Nephron progenitor cell (in vitro differentiated cells): Measurements from ENCODE around the gene HOXC6.

Source experiments
- DNase-seq: peaks from one replicate; pipeline ENCODE4 v3.0.0; 2021
- H3K27ac Mint-ChIP-seq: 2 replicates; pipeline ENCODE4 v1.8.0; 2021; ENCODE audit warnings: mild to moderate bottlenecking, moderate library complexity, mixed read lengths
- H3K27me3 Mint-ChIP-seq: 2 replicates; pipeline ENCODE4 v1.8.0; 2021; ENCODE audit warnings: mild to moderate bottlenecking, low read depth, mixed read lengths; ENCODE audit not compliant: poor library complexity
- H3K36me3 Mint-ChIP-seq: 2 replicates; pipeline ENCODE4 v1.8.0; 2021; ENCODE audit warnings: low read depth, mixed read lengths
- H3K4me1 Mint-ChIP-seq: 2 replicates; pipeline ENCODE4 v1.8.0; 2021; ENCODE audit warnings: mixed read lengths
- H3K4me3 Mint-ChIP-seq: 2 replicates; pipeline ENCODE4 v1.8.0; 2021; ENCODE audit warnings: mild to moderate bottlenecking, moderate library complexity, mixed read lengths
- H3K9me3 Mint-ChIP-seq: 2 replicates; pipeline ENCODE4 v1.8.0; 2021; ENCODE audit warnings: mild to moderate bottlenecking, moderate library complexity, mixed read lengths
- CTCF ChIP-seq: fragments of 200-600 bp; sonication (generic); IDR thresholded peaks from 2 replicates; pipeline ENCODE4 v1.5.0; 2021; ENCODE audit warnings: antibody characterized with exemption

HOXC6 gene

GRCh38 chr12:54017027-54017788, 11.0 kb upstream of the HOXC6 start:
- Mint-ChIP-seq H3K4me3 (peak overlapping the region; percentile 91), H3K36me3 (peaks cover 35% of the 10 kb centered on the region), H3K27me3 (peaks cover 10% of the 10 kb centered on the region), H3K9me3 (no peaks in the 10 kb centered on the region), H3K4me1 (peaks cover 54% of the 10 kb centered on the region), H3K27ac (peak overlapping the region; percentile 97)
- DNase-seq: peak; percentile 44
- TF ChIP-seq CTCF: no peak

GRCh38 chr12:54017878-54018467, 10.3 kb upstream of the HOXC6 start:
- no peaks in the 10 kb centered on the region for H3K9me3 Mint-ChIP-seq
- H3K4me1 Mint-ChIP-seq: peaks cover 54% of the 10 kb centered on the region
- H3K4me3 Mint-ChIP-seq: peak overlapping the region; percentile 91
- H3K27ac Mint-ChIP-seq: peak overlapping the region; percentile 97
- H3K27me3 Mint-ChIP-seq: peaks cover 10% of the 10 kb centered on the region
- TF ChIP-seq CTCF: no peak
- H3K36me3 Mint-ChIP-seq: peaks cover 31% of the 10 kb centered on the region
- peak; percentile 85 for DNase-seq

- no peaks in the 10 kb centered on the region for H3K9me3 Mint-ChIP-seq
- H3K36me3 Mint-ChIP-seq: peaks cover 29% of the 10 kb centered on the region
- no peak for TF ChIP-seq CTCF
- peak overlapping the region; percentile 91 for H3K4me3 Mint-ChIP-seq
- H3K27ac Mint-ChIP-seq: peak overlapping the region; percentile 97
- peaks cover 9% of the 10 kb centered on the region for H3K27me3 Mint-ChIP-seq
- H3K4me1 Mint-ChIP-seq: peaks cover 54% of the 10 kb centered on the region
- peak; percentile 54 for DNase-seq
Measured at GRCh38 chr12:54018468-54018984, 9.7 kb upstream of the HOXC6 start.

- TF ChIP-seq CTCF: no peak
- H3K4me3 Mint-ChIP-seq: peak overlapping the region; percentile 91
- peaks cover 36% of the 10 kb centered on the region for H3K36me3 Mint-ChIP-seq
- DNase-seq: peak; percentile 46
- peaks cover 9% of the 10 kb centered on the region for H3K27me3 Mint-ChIP-seq
- peak overlapping the region; percentile 98 for H3K27ac Mint-ChIP-seq
- H3K9me3 Mint-ChIP-seq: no peaks in the 10 kb centered on the region
- peaks cover 54% of the 10 kb centered on the region for H3K4me1 Mint-ChIP-seq
Measured at GRCh38 chr12:54019091-54019811, 9.0 kb upstream of the HOXC6 start.

GRCh38 chr12:54019924-54020590, 8.2 kb upstream of the HOXC6 start:
- no peak for DNase-seq
- Mint-ChIP-seq H3K4me1 (peaks cover 54% of the 10 kb centered on the region), H3K4me3 (peak overlapping the region; percentile 91), H3K27me3 (peaks cover 6% of the 10 kb centered on the region), H3K36me3 (peaks cover 37% of the 10 kb centered on the region), H3K9me3 (no peaks in the 10 kb centered on the region), H3K27ac (peak overlapping the region; percentile 98)
- no peak for TF ChIP-seq CTCF
